Transverse colon (tissue), 3 donors: ENCODE measurements around the gene AEBP2.

Source experiments
- POLR2A ChIP-seq: fragments of 450-650 bp; IDR thresholded peaks from one replicate; pipeline ENCODE4 v1.6.1; 2016; ENCODE audit warnings: antibody characterized with exemption, mild to moderate bottlenecking, moderate library complexity
- TF ChIP-seq, protein P1 (sequence below), 5 experiments: fragments of 200-600 bp in 3 of 5; fragments of 450-650 bp in 2 of 5; sonication (generic) in 3 of 5; IDR thresholded peaks; 1 replicate in 2 of 5; 2 replicates in 3 of 5; pipeline ENCODE4 v1.5.1; 2016 to 2017; ENCODE audit warnings: antibody characterized with exemption in 5 of 5, inconsistent platforms in 3 of 5, mild to moderate bottlenecking in 2 of 5, moderate library complexity in 1 of 5

DNA sequence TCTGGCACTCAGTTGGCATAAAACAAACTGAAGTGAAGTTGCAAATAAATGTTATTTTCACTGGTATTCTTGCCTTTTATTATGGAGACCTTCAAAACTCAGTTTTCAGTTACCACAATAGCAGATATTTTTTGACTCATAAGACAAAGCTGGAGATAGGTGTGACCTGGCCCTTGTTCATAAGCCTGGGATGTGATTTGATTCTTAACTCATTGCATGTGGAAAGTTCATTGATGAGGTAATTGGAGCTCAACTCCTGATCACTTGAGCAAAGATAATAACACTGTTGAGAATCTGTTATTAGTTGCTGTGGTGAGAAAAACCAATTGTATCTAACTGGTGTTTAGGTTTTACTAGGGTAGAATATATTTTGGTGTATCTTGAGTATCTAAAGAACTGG is 105.1 kb downstream of the AEBP2 start:
- TF ChIP-seq, protein P1, sequence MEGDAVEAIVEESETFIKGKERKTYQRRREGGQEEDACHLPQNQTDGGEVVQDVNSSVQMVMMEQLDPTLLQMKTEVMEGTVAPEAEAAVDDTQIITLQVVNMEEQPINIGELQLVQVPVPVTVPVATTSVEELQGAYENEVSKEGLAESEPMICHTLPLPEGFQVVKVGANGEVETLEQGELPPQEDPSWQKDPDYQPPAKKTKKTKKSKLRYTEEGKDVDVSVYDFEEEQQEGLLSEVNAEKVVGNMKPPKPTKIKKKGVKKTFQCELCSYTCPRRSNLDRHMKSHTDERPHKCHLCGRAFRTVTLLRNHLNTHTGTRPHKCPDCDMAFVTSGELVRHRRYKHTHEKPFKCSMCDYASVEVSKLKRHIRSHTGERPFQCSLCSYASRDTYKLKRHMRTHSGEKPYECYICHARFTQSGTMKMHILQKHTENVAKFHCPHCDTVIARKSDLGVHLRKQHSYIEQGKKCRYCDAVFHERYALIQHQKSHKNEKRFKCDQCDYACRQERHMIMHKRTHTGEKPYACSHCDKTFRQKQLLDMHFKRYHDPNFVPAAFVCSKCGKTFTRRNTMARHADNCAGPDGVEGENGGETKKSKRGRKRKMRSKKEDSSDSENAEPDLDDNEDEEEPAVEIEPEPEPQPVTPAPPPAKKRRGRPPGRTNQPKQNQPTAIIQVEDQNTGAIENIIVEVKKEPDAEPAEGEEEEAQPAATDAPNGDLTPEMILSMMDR (IDR thresholded peaks at IDR 0.05): no peak
- no peak for TF ChIP-seq POLR2A
